HepG2 (cell line): ENCODE results near the gene NDOR1. TPM values are rescaled to one million over a fixed set of nuclear protein-coding genes. Genes with fewer than 3 reads are reported as not detected.

Experiments
- ATAC-seq: fragments of 200-7000 bp; cut with Tn5 transposase; 3 replicates; pipeline ENCODE4 v1.9.1; 2020; ENCODE audit warnings: mild to moderate bottlenecking, moderate library complexity
- BruUV-seq: library from RNA; stranded (reverse); fragments of 400-500 nt; replicated peaks from 2 replicates; lab custom pipeline; 2021; lab: Mats Ljungman, UMichigan
- CTCF ChIA-PET: fragments of 300-600 bp; formaldehyde crosslinking; extraction: SDS; loops from one replicate; lab custom pipeline; 2021; ENCODE audit warnings: low total read pairs, inconsistent platforms, low intra/inter-chr PET ratio; lab: Yijun Ruan, JAX
- POLR2A ChIA-PET: fragments of 350-600 bp; sonication (Branson Sonifier 250); formaldehyde crosslinking; loops from one replicate; lab custom pipeline; 2020; ENCODE audit warnings: antibody characterized with exemption, inconsistent platforms; lab: Yijun Ruan, JAX
- DNase-seq: peaks from one replicate; pipeline ENCODE4 v3.0.0-alpha.2; 2015; ENCODE audit warnings: low spot score
- FAIRE-seq: peaks from 3 replicates; lab custom pipeline; 2011; peaks lifted over from hg19 to GRCh38; lab: Jason Lieb, UNC
- H2AFZ ChIP-seq: one replicate; pipeline ENCODE4 v1.6.1; 2011; ENCODE audit warnings: low read length, inconsistent platforms
- H3K27ac ChIP-seq: fragments of 300-600 bp; 3 replicates; pipeline ENCODE4 v1.8.0; 2011; ENCODE audit warnings: mixed run types, mild to moderate bottlenecking, mixed read lengths, low read length, inconsistent platforms; ENCODE audit not compliant: insufficient read depth; ENCODE audit errors: extremely low read length
- H3K27me3 ChIP-seq, 2 experiments: fragments of 200-600 bp in 1 of 2; 2 replicates in 1 of 2; 3 replicates in 1 of 2; pipeline versions ENCODE4 v1.6.0 to v1.8.0; 2011; ENCODE audit warnings: low read length in 2 of 2, mild to moderate bottlenecking in 2 of 2, moderate library complexity in 2 of 2, inconsistent platforms in 1 of 2; ENCODE audit not compliant: insufficient read depth in 2 of 2, control insufficient read depth in 1 of 2
- H3K36me3 ChIP-seq, 2 experiments: fragments of 200-600 bp in 1 of 2; replicated peaks in 1 of 2; 2 replicates in 1 of 2; 3 replicates in 1 of 2; pipeline versions ENCODE4 v1.5.1 to v1.8.0; 2011; ENCODE audit warnings: low read length in 2 of 2, inconsistent platforms in 1 of 2; ENCODE audit not compliant: insufficient read depth in 2 of 2, control insufficient read depth in 1 of 2
- H3K4me1 ChIP-seq: 2 replicates; pipeline ENCODE4 v1.5.1; 2012; ENCODE audit warnings: low read length, inconsistent platforms; ENCODE audit not compliant: insufficient read depth
- H3K4me2 ChIP-seq: 2 replicates; pipeline ENCODE4 v1.6.0; 2011; ENCODE audit warnings: low read depth, low read length, inconsistent platforms
- H3K4me3 ChIP-seq, 3 experiments: fragments of 200-600 bp in 1 of 3; sonication (generic), shearing (Covaris generic) in 1 of 3; replicated peaks in 1 of 3; 2 replicates each; pipeline ENCODE4 v1.5.1; 2011 to 2016; ENCODE audit warnings: low read length in 3 of 3, inconsistent platforms in 2 of 3, low read depth in 2 of 3, mild to moderate bottlenecking in 2 of 3, control low read depth in 1 of 3, mixed read lengths in 1 of 3; ENCODE audit not compliant: insufficient read depth in 1 of 3
- H3K79me2 ChIP-seq: one replicate; pipeline ENCODE4 v1.6.1; 2011; ENCODE audit warnings: low read length, inconsistent platforms; ENCODE audit not compliant: insufficient read depth
- H3K9ac ChIP-seq: 2 replicates; pipeline ENCODE4 v1.6.0; 2011; ENCODE audit warnings: mild to moderate bottlenecking, low read depth, low read length, inconsistent platforms; ENCODE audit not compliant: insufficient read depth
- H3K9me3 ChIP-seq: 2 replicates; pipeline ENCODE4 v1.5.1; 2012; ENCODE audit warnings: mild to moderate bottlenecking, low read length
- H4K20me1 ChIP-seq: 2 replicates; pipeline ENCODE4 v1.6.0; 2011; ENCODE audit warnings: inconsistent platforms, mild to moderate bottlenecking, low read length, moderate library complexity; ENCODE audit not compliant: insufficient read depth
- EHMT2 ChIP-seq: fragments of 200-600 bp; sonication (generic); IDR thresholded peaks from 2 replicates; pipeline ENCODE4 v1.7.0; 2017; ENCODE audit warnings: antibody characterized with exemption, low read depth, low read length, borderline replicate concordance
- KAT2B ChIP-seq: fragments of 150-350 bp; IDR thresholded peaks from 2 replicates; pipeline ENCODE4 v1.6.1; 2014; ENCODE audit warnings: low read depth, low read length, borderline replicate concordance
- MAFG ChIP-seq: sonication (generic); formaldehyde crosslinking; IDR thresholded peaks from 2 replicates; pipeline ENCODE4 v1.5.1; 2020; ENCODE audit warnings: mild to moderate bottlenecking, missing genetic modification reagents
- MBD4 ChIP-seq: IDR thresholded peaks from 2 replicates; pipeline ENCODE4 v1.6.1; 2012; ENCODE audit warnings: low read length, inconsistent platforms, borderline replicate concordance
- NFKBIZ ChIP-seq: IDR thresholded peaks from 2 replicates; pipeline ENCODE4 v1.6.1; 2018; ENCODE audit warnings: missing genetic modification reagents, missing compliant biosample characterization
- PCBP2 ChIP-seq: fragments of 200-400 bp; formaldehyde crosslinking; optimal IDR thresholded peaks from 2 replicates; pipeline ENCODE3; 2018; ENCODE audit warnings: low read length, low read depth; ENCODE audit not compliant: poor library complexity, severe bottlenecking
- RBM22 ChIP-seq: fragments of 200-400 bp; formaldehyde crosslinking; optimal IDR thresholded peaks from 2 replicates; pipeline ENCODE3; 2017; ENCODE audit warnings: mild to moderate bottlenecking, low read length, moderate library complexity
- RNF2 ChIP-seq: fragments of 450-650 bp; conservative IDR thresholded peaks from 2 replicates; pipeline ENCODE4 v1.6.1; 2016; ENCODE audit warnings: low read depth
- SMAD1 ChIP-seq: sonication (generic); formaldehyde crosslinking; IDR thresholded peaks from 2 replicates; pipeline ENCODE4 v1.4.0; 2020; ENCODE audit warnings: missing genetic modification reagents, low read depth, mild to moderate bottlenecking, borderline replicate concordance
- SRSF9 ChIP-seq: fragments of 200-400 bp; formaldehyde crosslinking; IDR thresholded peaks from 2 replicates; pipeline ENCODE4 v1.6.1; 2018; ENCODE audit warnings: borderline replicate concordance, mild to moderate bottlenecking, low read depth, low read length; ENCODE audit not compliant: insufficient read depth, poor library complexity, severe bottlenecking
- ZFP37 ChIP-seq: sonication (generic); formaldehyde crosslinking; IDR thresholded peaks from 2 replicates; pipeline ENCODE4 v1.4.0; 2020; ENCODE audit warnings: missing genetic modification reagents, borderline replicate concordance
- ZNF224 ChIP-seq: sonication (generic); formaldehyde crosslinking; IDR thresholded peaks from 2 replicates; pipeline ENCODE4 v1.5.0; 2020; ENCODE audit warnings: mild to moderate bottlenecking, missing genetic modification reagents
- ZNF317 ChIP-seq: sonication (generic); formaldehyde crosslinking; IDR thresholded peaks from 2 replicates; pipeline ENCODE4 v1.5.0; 2020; ENCODE audit warnings: mild to moderate bottlenecking, missing genetic modification reagents
- ZNF432 ChIP-seq: sonication (generic); formaldehyde crosslinking; IDR thresholded peaks from 2 replicates; pipeline ENCODE4 v1.5.0; 2020; ENCODE audit warnings: missing genetic modification reagents, mild to moderate bottlenecking, borderline replicate concordance
- ZNF550 ChIP-seq: sonication (generic); formaldehyde crosslinking; IDR thresholded peaks from 2 replicates; pipeline ENCODE4 v1.4.0; 2020; ENCODE audit warnings: mild to moderate bottlenecking, missing genetic modification reagents, borderline replicate concordance
- ZNF616 ChIP-seq: sonication (generic); formaldehyde crosslinking; IDR thresholded peaks from 2 replicates; pipeline ENCODE4 v1.5.0; 2020; ENCODE audit warnings: low read depth, mild to moderate bottlenecking, missing genetic modification reagents
- WGBS: methylation state at CpG from one replicate; pipeline ENCODE4 v1.1.6; 2017; ENCODE audit warnings: low lambda C conversion rate; 5-methylcytosine and 5-hydroxymethylcytosine counted together
- in situ Hi-C: cut with HindIII; loops from 2 replicates; pipeline ENCODE4 v1.10.0; 2017; ENCODE audit warnings: low pct_unique_long_range_greater_than_20kb; ENCODE audit not compliant: extremely low pct_ligation_motif_present
- intact Hi-C: fragments of 100-400 bp; cut with micrococcal nuclease; formaldehyde crosslinking; loops from one replicate; pipeline ENCODE4 v1.10.0; 2022; ENCODE audit not compliant: unreplicated experiment
- polyA plus RNA-seq, 8 experiments: library from polyadenylated mRNA; depleted of rRNA in 3 of 8; stranded (reverse) in 7 of 8; unstranded in 1 of 8; fragments of >200 nt; fragmentation: Illumina TruSeq in 4 of 8; extraction: Trizol in 4 of 8; gene quantifications; 2 replicates each; pipeline versions ENCODE4 v1.2.1 to v1.2.3, GENCODE V29; 2011 to 2016; ENCODE audit warnings: low read depth in 4 of 8, missing spikeins in 1 of 8, mixed read lengths in 1 of 8; ENCODE audit not compliant: insufficient read depth in 1 of 8
- total RNA-seq, 5 experiments: library from RNA; depleted of rRNA; stranded (reverse); fragments of >200 nt; fragmentation: Illumina TruSeq; extraction: Trizol; gene quantifications; 2 replicates each; pipeline ENCODE4 v1.2.3, GENCODE V29; 2016; ENCODE audit warnings: low read depth in 1 of 5
- TF ChIP-seq, protein P1 (sequence below): sonication (generic); formaldehyde crosslinking; IDR thresholded peaks from 2 replicates; pipeline ENCODE4 v1.8.0; 2022; ENCODE audit warnings: missing genetic modification reagents, mild to moderate bottlenecking, inconsistent platforms, borderline replicate concordance
- TF ChIP-seq, protein P2 (sequence below): IDR thresholded peaks from 2 replicates; pipeline ENCODE4 v1.6.1; 2012; ENCODE audit warnings: inconsistent platforms

The NDOR1 gene
- total and polyA plus RNA-seq, 2 of the 13 experiments (the other 11 are each of a cell fraction or from before 2014, with no cell fraction given), result 3.6 to 8.7 TPM

GRCh38 chr9:137178939-137179630, 26.4 kb upstream of the NDOR1 start:
- H3K4me1 ChIP-seq, result no peaks in the 10 kb centered on the region
- intact Hi-C loops, result loop anchor here (10.0 kb wide), 1 partner anchor 64 kb away; the partner anchor contains the start of gene DPP7
- WGBS, result 92% methylated on average over 11 of the region's 19 CpGs
- no peak for ATAC-seq
- H3K4me2 ChIP-seq, result no peak overlapping the region
- no peak for FAIRE-seq
- H3K4me3 ChIP-seq, result no peak overlapping the region
- CTCF ChIA-PET, result no interaction called here
- no peaks in the 10 kb centered on the region for H3K79me2 ChIP-seq
- no peaks in the 10 kb centered on the region for H3K9me3 ChIP-seq
- H3K27me3 ChIP-seq, result no peaks in the 10 kb centered on the region
- no peak overlapping the region for H3K27ac ChIP-seq
- no TSS peak for BruUV-seq
- TF ChIP-seq SMAD1 (CRISPR knock-in tag), result no peak
- TF ChIP-seq ZNF432 (CRISPR knock-in tag), result no peak
- TF ChIP-seq MAFG (CRISPR knock-in tag), result no peak
- no peak for TF ChIP-seq PCBP2
- no peak for TF ChIP-seq ZNF224 (CRISPR knock-in tag)
- TF ChIP-seq RBM22, result no peak
- no peak for TF ChIP-seq EHMT2
- TF ChIP-seq SRSF9, result no peak
- no peak for TF ChIP-seq ZNF317
- TF ChIP-seq, protein P1, sequence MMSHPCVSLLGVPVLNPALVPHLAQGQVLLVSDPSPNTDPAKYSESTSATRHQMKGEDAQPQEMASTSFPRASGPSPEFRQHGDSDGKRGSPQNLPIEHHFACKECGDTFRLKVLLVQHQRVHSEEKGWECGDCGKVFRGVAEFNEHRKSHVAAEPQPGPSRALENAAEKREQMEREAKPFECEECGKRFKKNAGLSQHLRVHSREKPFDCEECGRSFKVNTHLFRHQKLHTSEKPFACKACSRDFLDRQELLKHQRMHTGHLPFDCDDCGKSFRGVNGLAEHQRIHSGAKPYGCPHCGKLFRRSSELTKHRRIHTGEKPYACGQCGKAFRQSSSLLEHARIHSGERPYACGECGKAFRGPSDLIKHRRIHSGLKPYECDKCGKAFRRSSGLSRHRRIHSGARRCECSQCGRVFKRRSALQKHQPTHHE (CRISPR knock-in tag), result no peak
- no peak for TF ChIP-seq NFKBIZ (CRISPR knock-in tag)
- TF ChIP-seq ZNF616, result no peak
- TF ChIP-seq, protein P2, sequence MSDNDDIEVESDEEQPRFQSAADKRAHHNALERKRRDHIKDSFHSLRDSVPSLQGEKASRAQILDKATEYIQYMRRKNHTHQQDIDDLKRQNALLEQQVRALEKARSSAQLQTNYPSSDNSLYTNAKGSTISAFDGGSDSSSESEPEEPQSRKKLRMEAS, result no peak
- no peak for TF ChIP-seq RNF2
- no peak for TF ChIP-seq KAT2B
- TF ChIP-seq MBD4, result no peak
- no peak for TF ChIP-seq ZFP37 (CRISPR knock-in tag)
- no peak for TF ChIP-seq ZNF550 (CRISPR knock-in tag)
- TF ChIP-seq, all 625 proteins: peak for 0
- in situ Hi-C loops, result no loop called here
- Histone ChIP-seq H4K20me1 (no peaks in the 10 kb centered on the region), H2AFZ (no peak overlapping the region), H3K9ac (no peak overlapping the region), H3K36me3 (peaks cover 22 to 25% of the 10 kb centered on the region in 2 experiments; a peak in 4 of 5 replicates)
- POLR2A ChIA-PET, result no interaction called here
- no peak for DNase-seq
